Measurements from ENCODE around the gene PTPRU.

Gene PTPRU

DNA sequence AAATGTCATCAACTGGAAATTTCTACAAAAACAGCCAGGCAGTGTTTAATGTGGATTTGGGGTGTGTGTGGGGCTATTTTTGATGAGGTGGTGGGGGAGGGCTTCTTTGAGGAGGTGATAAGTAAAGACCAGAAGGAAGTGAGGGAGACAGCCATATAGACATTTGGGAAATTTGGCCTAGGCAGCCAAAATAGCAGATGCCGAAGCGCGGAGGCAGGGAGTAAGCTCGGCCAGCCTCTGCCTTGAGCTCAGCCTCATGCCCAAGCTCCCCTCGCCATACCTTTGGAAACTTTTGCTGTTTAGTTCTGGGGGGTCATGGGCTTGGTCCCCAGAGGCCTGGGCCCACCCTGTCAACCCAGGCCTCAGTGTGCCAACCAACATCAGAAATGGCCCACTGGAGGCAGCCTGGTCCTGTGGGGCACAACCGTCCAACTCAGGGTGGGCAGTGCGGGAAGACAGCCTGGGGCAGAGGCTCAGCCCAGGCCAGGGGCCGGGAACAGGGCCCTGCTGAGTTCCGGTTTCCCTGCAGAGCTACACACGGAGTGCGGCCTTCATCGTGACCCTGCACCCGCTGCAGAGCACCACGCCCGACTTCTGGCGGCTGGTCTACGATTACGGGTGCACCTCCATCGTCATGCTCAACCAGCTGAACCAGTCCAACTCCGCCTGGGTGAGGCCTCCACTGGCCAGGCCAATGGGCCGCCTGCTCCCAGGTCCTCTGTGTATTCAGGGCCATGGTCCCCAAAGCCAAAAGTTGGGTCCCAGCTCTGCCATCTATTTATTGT is 84.0 kb downstream of the PTPRU start:
- DNase-seq = no peak

DNA sequence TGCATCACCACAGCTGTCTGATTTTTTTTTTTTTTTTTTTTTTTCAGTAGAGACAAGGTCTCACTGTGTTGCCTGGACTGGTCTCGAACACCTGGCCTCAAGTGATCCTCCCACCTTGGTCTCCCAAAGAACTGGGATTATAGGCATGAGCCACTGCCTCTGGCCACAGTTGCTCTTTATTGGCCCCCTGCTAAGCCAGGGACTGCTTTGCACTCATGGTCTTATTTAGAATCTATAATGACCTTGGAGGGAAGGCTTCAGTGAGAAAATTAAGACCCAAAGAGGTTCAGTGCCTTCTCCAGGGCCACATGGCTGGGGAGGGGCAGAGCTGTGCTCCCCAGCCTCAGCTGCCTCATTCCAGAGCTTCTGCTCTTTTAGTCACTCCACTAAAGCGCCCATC is 84.9 kb downstream of the PTPRU start:
- no peak for DNase-seq

DNA sequence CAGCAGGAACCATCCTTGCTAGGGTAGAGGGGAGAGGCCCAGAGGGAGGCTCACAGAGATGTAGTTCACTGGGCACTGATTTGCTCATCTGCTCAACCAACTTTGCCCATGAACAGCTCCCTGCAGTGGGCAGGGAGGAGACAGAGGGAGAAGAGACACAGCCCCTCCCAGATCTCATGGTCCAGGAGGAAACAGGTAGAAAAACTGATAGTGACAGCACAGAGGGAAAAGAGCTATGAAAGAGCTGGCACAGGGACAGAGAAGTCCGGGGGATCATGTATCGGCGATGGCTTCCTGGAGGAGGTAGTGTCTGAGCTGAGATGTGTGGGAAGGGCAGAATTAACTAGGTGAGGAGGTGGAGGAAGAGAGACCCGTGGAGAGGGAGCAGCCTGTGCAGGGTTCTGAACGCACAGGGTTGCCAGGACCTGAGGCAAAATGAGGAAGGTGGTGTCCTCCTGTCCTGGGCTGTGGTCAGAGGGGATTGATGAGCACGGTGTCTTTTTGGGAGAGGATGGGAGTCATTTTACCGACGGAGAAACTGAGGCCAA is 85.9 kb downstream of the PTPRU start:
- no peak for DNase-seq

DNA sequence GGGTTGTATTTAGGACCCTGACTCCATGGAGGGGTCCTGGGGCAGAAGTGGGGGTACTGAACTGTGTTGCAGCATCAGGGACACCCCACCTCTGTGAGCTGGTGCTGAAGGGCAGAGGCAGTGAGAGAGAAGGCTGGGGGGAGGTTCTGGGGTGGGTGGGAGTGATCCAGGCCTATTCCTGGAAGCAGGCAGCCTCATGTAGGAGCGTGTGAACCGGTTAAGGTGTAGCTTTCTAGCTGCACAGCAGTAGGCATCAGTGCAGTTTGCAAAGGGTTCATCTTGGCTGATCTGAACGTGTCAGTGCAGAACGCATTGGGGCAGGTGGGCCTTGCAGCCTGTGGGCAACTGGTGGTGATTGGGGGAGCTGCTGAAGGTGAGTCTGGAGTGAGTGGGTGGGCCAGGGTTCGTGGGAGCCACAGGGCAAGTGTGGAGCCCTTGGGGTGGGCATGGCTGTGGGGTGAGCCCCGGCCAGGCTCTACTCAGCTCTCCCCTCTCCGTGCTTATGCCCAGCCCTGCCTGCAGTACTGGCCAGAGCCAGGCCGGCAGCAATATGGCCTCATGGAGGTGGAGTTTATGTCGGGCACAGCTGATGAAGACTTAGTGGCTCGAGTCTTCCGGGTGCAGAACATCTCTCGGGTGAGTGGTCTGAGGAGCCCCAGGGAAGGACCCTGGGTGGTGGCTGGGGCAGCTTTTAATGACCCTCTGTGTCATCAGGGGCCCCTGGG is 86.7 kb downstream of the PTPRU start:
- DNase-seq = no peak

DNA sequence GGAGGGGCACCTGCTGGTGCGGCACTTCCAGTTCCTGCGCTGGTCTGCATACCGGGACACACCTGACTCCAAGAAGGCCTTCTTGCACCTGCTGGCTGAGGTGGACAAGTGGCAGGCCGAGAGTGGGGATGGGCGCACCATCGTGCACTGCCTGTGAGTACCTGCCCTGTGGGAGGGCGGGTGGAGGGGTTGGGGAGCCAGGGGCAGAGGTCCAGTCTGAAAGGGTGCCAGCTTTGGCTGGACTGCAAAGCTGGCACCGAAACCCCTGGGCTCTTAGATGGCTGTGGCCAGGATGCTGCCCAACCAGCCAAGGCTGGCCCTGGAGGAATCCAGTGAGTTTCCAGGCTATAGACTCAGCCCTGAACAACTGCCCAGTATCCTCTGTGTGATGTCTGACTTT is 87.3 kb downstream of the PTPRU start:
- no peak for DNase-seq

DNA sequence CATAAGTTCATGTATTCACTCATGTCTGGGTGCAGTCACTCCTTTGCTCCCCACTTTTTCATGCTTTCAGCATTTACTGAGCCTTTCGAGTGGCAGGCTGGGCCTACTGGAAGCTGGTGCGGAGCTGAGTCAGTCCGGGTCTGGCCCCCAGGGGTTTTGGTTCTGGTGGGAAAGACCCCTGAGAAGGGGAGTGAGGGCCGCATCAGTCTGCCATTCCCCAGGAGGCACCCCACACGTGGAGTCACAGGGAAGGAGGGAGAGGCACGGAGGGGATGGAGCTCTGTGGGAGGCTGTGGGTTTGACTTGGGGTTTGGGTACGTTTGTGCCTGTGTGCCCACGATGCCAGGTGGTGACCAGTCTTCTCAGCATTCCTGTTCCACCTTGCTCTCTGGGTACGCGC is 87.9 kb downstream of the PTPRU start:
- no peak for DNase-seq

DNA sequence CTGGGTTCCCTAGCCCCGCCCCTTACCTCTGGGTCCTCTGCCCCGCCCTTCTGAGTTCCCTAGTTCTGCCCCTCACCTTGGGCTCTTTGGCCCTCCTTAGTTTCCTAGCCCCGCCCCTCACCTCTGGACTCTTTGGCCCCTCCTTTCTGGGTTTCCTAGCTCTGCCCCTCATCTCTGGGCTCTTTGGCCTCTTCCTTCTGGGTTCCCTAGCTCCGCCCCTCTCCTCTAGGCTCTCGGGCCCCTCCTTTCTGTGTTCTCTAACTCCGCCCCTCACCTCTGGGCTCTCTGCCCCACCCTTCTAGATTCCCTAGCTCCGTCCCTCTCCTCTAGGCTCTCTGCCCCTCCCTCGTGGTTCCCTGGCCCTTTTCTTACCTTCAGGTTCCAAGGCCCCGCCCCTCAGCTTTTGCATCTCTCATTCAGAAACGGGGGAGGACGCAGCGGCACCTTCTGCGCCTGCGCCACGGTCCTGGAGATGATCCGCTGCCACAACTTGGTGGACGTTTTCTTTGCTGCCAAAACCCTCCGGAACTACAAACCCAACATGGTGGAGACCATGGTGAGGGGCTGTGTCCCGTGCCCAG is 88.5 kb downstream of the PTPRU start:
- DNase-seq = no peak

DNA sequence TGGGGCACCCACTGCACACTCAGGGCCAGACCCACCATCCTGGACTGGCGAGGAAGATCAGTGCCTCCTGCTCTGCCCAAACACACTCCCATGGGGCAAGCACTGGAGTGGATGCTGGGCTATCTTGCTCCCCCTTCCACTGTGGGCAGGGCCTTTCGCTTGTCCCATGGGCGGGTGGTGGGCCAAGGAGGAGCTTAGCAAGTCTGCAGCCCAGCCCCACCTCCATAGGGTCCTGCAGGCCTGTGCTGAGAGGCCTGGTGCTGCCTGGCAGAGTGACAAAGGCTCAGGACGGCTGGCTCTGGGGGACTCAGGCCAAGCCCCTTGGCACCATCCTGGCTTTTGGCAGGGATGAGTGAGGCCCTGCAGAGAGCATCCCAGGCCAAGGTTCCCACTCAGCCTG is 89.4 kb downstream of the PTPRU start:
- no peak for DNase-seq

DNA sequence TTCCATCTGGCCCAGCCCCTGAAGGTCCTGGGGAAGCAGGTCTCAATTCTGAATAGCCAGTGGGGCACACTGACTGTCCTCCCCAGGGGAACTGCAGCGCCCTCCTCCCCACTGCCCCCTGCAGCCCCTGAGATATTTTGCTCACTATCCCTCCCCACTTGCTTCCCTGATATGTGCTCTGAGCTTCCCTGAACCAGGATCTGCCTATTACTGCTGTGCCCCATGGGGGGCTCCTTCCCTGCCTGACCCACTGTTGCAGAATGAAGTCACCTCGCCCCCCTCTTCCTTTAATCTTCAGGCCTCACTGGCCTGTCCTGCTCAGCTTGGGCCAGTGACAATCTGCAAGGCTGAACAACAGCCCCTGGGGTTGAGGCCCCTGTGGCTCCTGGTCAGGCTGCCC is 89.8 kb downstream of the PTPRU start:
- DNase-seq = no peak

DNA sequence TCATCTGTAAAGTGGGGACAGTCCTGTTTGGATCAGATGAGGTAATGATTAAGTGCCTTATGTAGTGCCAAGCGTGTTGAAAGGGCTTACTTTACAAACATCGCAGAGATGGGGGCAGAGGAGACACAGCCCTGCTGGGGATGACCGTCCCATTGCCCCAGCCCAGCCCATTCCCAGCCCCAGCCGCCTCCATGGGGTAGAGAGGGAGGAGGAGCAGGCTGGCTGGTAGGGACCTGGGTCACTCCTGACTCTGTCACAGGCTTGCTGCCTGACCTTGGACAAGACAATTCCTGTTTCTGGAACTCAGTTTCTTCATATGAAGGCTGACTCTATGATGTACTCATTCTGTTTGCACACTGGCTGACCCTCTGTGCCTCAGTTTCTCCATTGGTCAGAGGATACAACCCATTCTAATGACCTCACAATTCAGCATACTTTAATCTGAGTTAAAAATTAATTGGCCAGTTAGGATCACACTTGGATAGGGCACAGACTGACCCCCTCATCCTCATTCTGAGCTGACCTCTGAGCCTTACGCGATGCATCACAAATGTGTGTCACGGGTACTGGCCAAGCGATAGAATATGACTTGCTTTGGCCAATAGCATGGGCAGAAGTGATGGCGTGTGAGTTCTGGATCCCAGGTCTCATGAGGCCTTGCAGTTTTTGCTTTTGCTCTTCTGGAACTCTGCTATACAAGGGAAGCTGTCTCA is 91.1 kb downstream of the PTPRU start:
- no peak for DNase-seq

DNA sequence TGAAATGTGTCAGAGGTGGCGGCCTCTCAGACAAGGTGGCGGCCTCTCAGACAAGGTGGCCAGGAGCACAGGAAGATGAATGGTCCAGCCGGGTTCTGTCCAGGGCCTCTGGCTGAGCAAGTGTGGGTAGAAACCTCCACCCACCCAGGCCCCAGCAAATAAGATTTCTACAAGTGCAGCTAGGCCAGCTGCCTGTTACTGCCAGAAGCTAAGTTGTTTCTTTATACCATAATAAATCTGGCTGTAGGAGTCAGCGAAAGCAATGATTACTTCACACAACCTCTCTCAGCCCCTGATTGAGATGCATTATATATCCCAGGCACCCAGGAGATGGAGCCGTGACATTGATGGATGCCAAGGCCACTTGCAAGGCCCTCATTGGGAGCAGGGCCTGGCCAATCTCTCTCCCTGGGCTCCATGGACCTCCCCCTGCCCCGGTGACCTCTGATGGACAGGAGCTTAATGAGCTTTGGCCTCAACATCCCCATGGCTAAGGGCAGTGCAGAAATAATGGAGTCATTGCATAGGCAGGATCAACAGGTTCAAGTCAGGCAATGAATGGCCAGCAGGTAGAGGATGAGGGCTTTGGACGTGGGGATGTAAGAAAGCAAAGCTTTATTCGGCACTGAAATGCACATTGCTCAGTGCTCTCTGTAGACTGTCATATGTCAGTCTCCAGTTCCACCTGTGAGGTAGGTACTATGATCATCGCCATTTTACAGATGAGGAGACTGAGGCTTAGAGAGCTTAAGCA is 92.9 kb downstream of the PTPRU start:
- DNase-seq = no peak

DNA sequence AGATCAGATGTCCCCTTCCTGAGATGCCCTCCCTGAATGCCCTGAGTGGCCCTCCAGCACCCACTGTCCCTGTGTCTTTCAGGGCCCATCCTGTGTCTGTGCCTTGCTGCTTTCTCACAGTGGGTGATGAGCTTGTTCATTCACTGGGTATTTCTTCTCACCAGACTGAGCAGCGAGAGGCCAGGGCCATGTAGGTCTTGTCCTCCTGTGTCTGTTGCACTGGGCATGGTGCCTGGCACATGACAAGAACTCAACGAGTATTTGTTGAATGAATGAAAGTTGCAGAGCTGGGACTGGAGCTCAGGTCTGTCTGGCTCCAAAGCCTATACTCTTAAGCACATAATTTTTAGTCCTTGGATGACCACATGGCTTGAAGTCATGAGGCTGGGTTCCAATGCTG is 93.8 kb downstream of the PTPRU start:
- DNase-seq = no peak

DNA sequence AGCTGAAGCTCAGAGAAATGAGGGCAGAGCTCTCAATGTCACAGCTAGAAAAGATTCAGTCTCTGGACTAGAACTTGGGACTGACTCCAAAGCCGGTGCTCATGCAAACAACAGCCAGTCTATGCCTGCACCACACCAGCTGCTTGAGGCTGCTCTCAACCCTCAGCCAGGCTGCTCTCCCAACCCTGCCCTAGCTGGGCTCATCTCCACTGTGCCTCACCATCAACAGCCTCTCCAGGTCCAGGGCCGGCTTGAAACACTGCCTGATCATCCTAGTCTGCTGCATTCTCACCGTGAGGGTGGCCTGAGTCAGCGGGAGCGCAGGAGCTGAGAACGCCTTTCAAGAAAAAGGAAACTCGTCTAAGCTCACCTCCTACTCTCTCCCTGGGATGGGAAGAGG is 94.5 kb downstream of the PTPRU start:
- DNase-seq = no peak

DNA sequence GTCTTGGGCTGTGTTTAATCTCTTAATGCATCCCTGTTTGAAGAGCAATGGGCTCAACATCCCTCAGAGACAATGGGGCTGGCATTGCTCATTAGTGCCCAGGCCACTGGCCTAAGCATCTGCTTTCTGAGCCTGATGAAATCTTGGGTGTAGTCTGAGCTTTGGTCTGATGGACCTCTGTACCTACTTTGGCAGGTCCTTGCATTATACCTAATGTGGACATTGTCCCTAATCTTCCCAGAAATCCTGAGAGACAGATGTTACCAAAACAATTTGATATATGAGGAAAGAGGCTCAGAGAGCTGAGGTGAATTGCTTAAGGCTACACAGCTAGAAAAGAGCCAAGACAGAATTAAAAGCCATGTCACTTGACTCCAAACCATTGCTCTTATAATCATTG is 95.0 kb downstream of the PTPRU start:
- no peak for DNase-seq

DNA sequence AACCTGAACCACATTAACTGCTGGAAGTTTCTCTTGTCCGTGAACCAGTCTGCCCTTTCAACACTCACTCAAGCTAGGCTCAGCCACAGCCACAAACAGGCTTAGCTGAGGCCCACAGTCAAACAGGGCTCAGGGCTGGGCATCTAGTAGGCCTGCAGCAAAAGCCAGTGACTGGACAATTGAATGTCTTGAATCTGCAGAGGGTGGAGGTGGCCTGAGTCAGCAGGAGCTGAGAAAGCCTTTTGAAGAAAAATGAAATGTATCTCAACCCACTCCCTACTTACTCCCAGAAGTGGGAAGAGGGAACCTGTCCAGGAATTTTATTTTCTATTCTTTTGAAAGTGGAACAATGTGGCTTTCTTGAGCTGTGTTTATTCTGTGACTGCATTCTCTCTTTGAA is 95.4 kb downstream of the PTPRU start:
- no peak for DNase-seq

DNA sequence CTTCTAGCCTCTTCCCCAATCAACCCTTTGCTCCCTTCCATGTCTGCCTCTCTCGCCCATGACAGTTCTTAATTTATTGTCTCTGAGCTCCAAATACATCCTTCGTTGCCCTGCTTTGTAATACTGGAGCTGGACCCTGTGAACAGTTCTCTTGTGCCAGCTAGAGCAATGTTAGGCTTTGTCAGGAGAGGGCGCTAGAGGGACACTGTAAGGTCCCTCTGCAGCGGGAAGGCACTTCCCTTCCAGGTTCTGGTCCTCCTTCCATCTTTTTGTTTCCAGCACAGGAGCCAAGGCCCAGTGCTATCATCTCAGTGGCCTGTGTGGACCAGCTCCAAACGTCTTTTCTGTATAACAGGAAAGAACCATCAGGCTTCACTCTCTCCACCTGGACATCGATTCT is 95.9 kb downstream of the PTPRU start:
- DNase-seq = peak; percentile 23

DNA sequence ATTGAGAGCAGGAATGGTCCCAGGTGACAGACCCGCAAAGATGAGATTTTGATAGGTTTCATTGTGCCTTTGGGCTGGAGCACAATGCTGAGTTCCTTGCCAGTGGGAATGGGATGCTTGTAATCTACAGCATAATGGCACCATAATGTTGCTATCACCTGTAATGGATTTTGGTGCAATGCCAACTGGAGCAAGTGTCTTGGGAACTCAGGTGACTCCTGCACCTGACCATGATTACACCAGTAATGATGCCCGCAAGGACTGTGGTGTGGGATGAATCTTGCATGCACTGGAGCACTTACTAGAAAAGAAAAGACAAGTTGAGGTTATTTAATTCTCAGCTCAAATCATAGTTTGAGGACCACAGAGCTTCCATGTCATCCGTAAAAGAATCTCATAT is 96.7 kb downstream of the PTPRU start:
- DNase-seq = no peak

DNA sequence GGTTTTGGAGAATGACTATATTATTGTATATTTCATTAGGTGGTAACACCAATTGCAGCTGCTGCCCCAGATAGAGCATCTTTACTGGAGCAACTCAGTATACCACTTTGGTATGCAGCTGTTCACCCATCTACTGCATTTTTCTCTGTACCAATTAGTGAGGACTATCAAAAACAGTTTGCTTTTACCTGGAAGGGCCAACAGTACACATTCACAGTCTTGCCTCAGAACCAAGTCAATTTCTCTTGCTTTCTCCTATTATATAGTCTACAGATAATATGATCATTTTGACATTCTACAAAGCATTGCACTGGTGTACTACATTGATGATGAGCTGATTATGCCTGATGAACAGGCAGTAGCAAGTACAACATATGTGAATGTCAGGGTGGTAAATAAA is 99.3 kb downstream of the PTPRU start:
- no peak for DNase-seq

DNA sequence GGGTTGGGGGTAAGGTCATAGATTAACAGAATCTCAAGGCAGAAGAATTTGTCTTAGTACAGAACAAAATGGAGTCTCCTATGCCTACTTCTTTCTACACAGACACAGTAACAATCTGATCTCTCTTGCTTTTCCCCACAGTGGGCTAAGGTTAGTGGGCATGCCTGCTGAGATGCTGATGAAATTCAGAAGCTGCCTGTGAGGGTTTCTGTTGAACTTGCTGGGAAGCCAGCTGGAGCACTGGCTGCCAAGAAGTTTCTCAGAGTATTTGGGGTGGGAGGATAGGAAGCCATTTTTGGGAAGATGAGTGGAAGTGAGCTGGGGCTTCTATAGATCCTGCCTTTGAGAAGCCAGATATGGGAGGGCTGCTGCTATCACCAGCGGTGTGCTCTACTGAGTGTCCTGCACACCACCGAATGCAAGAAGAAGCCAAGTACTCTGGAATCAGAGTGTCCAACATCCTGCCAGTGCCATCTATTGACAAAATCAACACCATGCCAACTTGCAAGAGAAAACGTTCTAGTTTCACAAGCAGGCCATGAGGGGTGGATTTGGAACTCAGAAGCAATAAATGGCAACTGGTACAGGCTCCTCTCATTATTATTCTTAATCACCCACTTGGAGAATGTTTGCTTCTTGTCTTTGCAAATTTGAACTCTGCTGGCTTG is 102.7 kb downstream of the PTPRU start:
- DNase-seq = no peak

DNA sequence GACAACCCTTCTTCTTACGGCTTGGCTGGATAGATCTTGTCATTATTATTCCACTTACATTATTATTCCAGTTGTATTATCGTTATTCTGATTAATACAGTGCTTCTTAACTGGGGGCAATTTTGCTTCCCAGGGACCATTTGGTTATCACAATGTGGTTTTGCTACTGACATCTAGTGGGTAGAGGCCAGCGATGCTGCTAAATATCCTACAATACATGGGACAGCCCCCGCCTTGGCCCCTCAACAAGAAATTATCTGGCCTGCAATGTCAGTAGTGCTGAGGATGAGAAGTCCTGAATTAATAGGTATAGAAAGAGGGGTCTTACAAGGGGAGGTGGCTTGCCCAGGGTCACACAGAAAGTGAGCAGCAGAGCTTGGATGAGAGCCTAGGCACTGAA is 105.6 kb downstream of the PTPRU start:
- no peak for DNase-seq

DNA sequence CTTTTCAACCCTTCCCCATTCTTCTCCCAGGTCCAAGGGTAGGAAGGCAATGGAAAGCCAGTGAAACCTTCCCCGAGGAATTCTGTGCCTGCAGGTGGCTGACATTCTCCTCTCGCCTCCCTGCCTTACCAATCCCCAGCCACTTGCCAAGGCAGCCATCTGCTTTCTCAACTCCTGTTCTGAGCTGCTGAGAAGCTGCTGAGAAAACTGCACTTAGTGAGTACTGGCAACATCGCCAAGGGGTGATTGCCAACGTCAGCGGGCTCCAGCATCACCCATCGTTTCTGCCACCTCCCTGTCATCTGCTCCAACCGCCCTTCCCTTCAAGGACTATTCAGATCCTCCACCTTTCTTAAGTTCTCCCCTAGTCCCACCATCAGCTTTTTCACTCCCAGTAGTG is 106.0 kb downstream of the PTPRU start:
- DNase-seq = no peak

DNA sequence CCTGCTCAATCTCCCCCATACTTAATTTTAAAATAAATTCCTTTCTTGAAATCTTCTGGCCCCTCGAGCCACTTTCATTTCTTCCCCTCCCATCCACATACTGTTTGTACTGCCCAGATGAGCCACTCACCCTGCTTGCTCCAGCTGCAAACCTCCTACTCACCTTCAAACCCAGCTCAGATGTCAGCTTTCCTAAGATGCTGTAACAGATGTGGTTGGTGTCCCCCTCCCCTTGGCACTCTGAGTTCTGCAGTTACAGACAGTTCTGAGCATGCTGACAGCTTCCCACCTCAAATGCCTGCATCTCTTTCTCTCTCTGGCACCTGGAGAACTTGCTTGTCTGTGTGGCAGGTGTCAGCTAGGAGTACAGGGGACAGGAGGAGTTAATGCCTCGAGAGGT is 106.7 kb downstream of the PTPRU start:
- no peak for DNase-seq

All from NCI-H510A treated with DMSO at 0.1 percent for 48 hours (cell line).